ENCODE results near the gene ZMYM3.

ZMYM3 gene

GRCh38 chrX:71252221-71252620 is 1.7 kb downstream of the ZMYM3 start:
- DNase-seq = no peak

- DNase-seq = peak; percentile 30
Measured at GRCh38 chrX:71251466-71251973, 2.4 kb downstream of the ZMYM3 start.

- DNase-seq = no peak
Measured at GRCh38 chrX:71250841-71251240, 3.1 kb downstream of the ZMYM3 start.

GRCh38 chrX:71245159-71245558 is 8.8 kb downstream of the ZMYM3 start:
- DNase-seq = no peak

GRCh38 chrX:71244359-71245128 is 9.4 kb downstream of the ZMYM3 start:
- no peak for DNase-seq

- DNase-seq = no peak
Measured at GRCh38 chrX:71241301-71241700, 12.6 kb downstream of the ZMYM3 start.

- no peak for DNase-seq
Measured at GRCh38 chrX:71239781-71240180, 14.2 kb downstream of the ZMYM3 start.

- no peak for DNase-seq
Measured at GRCh38 chrX:71236836-71237235, 17.1 kb downstream of the ZMYM3 start.

GRCh38 chrX:71235482-71235881 is 18.5 kb downstream of the ZMYM3 start:
- no peak for DNase-seq

- DNase-seq = no peak
Measured at GRCh38 chrX:71228063-71228642, 25.8 kb downstream of the ZMYM3 start.

- no peak for DNase-seq
Measured at GRCh38 chrX:71227370-71228062, 26.4 kb downstream of the ZMYM3 start.

- DNase-seq = no peak
Measured at GRCh38 chrX:71225676-71226075, 28.3 kb downstream of the ZMYM3 start.

GRCh38 chrX:71225009-71225408 is 28.9 kb downstream of the ZMYM3 start:
- DNase-seq = no peak

GRCh38 chrX:71224098-71224708 is 29.7 kb downstream of the ZMYM3 start:
- DNase-seq = no peak

- no peak for DNase-seq
Measured at GRCh38 chrX:71222929-71223328, 31.0 kb downstream of the ZMYM3 start, which contains the start of gene GJB1. Gene GJB1 (plus strand): TSS chrX:71223224. CDS start chrX:71223708, 484 bp downstream.

GRCh38 chrX:71221145-71221544 is 32.8 kb downstream of the ZMYM3 start:
- no peak for DNase-seq

- no peak for DNase-seq
Measured at GRCh38 chrX:71217298-71217697, 36.6 kb downstream of the ZMYM3 start.

GRCh38 chrX:71216485-71216884 is 37.5 kb downstream of the ZMYM3 start:
- no peak for DNase-seq

GRCh38 chrX:71215338-71215912 is 38.5 kb downstream of the ZMYM3 start:
- no peak for DNase-seq

- DNase-seq = no peak
Measured at GRCh38 chrX:71214604-71215337, 39.2 kb downstream of the ZMYM3 start.

GRCh38 chrX:71214152-71214551 is 39.8 kb downstream of the ZMYM3 start:
- DNase-seq = no peak

GRCh38 chrX:71212536-71212935 is 41.4 kb downstream of the ZMYM3 start:
- DNase-seq = no peak
